ENCODE results near the gene EFNA2. TPM values are rescaled to one million over a fixed set of nuclear protein-coding genes. Genes with fewer than 3 reads are reported as not detected.

The EFNA2 gene
- polyA plus RNA-seq, 2 of the 4 experiments (the other 2 are of a cell fraction), result 0.16 to 1.3 TPM

- TF ChIP-seq RFX5 (IDR thresholded peaks at IDR 0.05) (no peak), PHF8 (IDR thresholded peaks at IDR 0.05; ENCODE audit: borderline replicate concordance, low read depth) (no peak), PBX3 (IDR thresholded peaks at IDR 0.05) (no peak)
These were observed 45.6 kb upstream of the EFNA2 start (continued) for GRCh38 chr19:1239796-1240737.

GRCh38 chr19:1240925-1241324 is 44.7 kb upstream of the EFNA2 start:
- no peak for ATAC-seq
- ChIA-PET POLR2A (interaction anchor here (0.8 to 1.8 kb wide), 2 partner anchors 28 to 257 kb away, joined by 7 read pairs; partner anchors contain the start of genes CIRBP and WDR18), CTCF (interaction anchor here (0.6 to 7.5 kb wide), 16 partner anchors 11 to 582 kb away, joined by 3 to 500 read pairs (median 4); partner anchors contain the start of gene CIRBP)
- Histone ChIP-seq H3K4me2 (peak overlapping the region; percentile 98), H3K9me3 (no peaks in the 10 kb centered on the region), H3K4me1 (peaks cover 49% of the 10 kb centered on the region), H3K4me3 (peak overlapping the region; percentile 77; the same call in 1 of the 3 replicates), H3K27ac (peak overlapping the region; percentile 89 to 100; a peak in 5 of 6 replicates)
- WGBS (ENCODE audit: missing lambda C conversion rate), result 84% methylated on average over 14 of the region's 15 CpGs
- DNase-seq (ENCODE audit: low read depth in 1 of 2, low spot score in 1 of 2), result no peak
- no peak for TF ChIP-seq CTCF (IDR thresholded peaks at IDR 0.05)
- TF ChIP-seq NR3C1 (IDR thresholded peaks at IDR 0.05), result no peak
- no peak for TF ChIP-seq HES2 (IDR thresholded peaks at IDR 0.05)
- 0 out of 2 replicates have a peak, but pooled peaks have one; percentile 2 for TF ChIP-seq E2F6 (IDR thresholded peaks at IDR 0.05; ENCODE audit: borderline replicate concordance, low read depth)
- TF ChIP-seq NFE2L2 (conservative IDR thresholded peaks at IDR 0.05; ENCODE audit: low read length), result no peak
- TF ChIP-seq KDM5A (IDR thresholded peaks at IDR 0.05), result no peak
- FAIRE-seq, result no peak

- POLR2A ChIA-PET, result interaction anchor here (1.8 kb wide), 1 partner anchor 28 kb away, joined by 7 read pairs; the partner anchor contains the start of gene CIRBP
- no peak for TF ChIP-seq FOSL2 (IDR thresholded peaks at IDR 0.05)
- no peak for TF ChIP-seq FOSL2 (CRISPR knock-in tag; IDR thresholded peaks at IDR 0.05)
- TF ChIP-seq REST (IDR thresholded peaks at IDR 0.05), result no peak
- TF ChIP-seq HOXA7 (CRISPR knock-in tag; IDR thresholded peaks at IDR 0.05), result no peak
- TF ChIP-seq EHMT2 (IDR thresholded peaks at IDR 0.05; ENCODE audit: low read depth), result no peak
- TF ChIP-seq HDAC2 (IDR thresholded peaks at IDR 0.05), result no peak
- TF ChIP-seq PHF8 (IDR thresholded peaks at IDR 0.05; ENCODE audit: borderline replicate concordance, low read depth), result no peak
- no peak for TF ChIP-seq CHD2 (IDR thresholded peaks at IDR 0.05; ENCODE audit: low read length, partially characterized antibody)
- 0 out of 2 replicates have a peak, but pooled peaks have one; percentile 36 for TF ChIP-seq BHLHE40 (IDR thresholded peaks at IDR 0.05; ENCODE audit: low read depth, low read length)
- TF ChIP-seq ZFP36 (IDR thresholded peaks at IDR 0.05; ENCODE audit: borderline replicate concordance, partially characterized antibody), result no peak
- no peak for TF ChIP-seq ELK1 (IDR thresholded peaks at IDR 0.05; ENCODE audit: low read depth, low read length)
- TF ChIP-seq SREBF2 (IDR thresholded peaks at IDR 0.05), result no peak
- no peak for TF ChIP-seq MAFK (IDR thresholded peaks at IDR 0.05; ENCODE audit: partially characterized antibody)
- TF ChIP-seq EP300 (IDR thresholded peaks at IDR 0.05), result no peak
- TF ChIP-seq CEBPB (IDR thresholded peaks at IDR 0.05), result no peak
- TF ChIP-seq NFE2L2 (conservative IDR thresholded peaks at IDR 0.05; ENCODE audit: low read length), result no peak
- no peak for TF ChIP-seq EHF (CRISPR knock-in tag; IDR thresholded peaks at IDR 0.05)
These were observed 44.1 kb upstream of the EFNA2 start, which contains the start of gene ATP5F1D for GRCh38 chr19:1241417-1242095. Gene ATP5F1D (plus strand): TSS chr19:1241751. CDS start chr19:1241851, 100 bp downstream.

More at GRCh38 chr19:1241417-1242095, 44.1 kb upstream of the EFNA2 start, which contains the start of gene ATP5F1D:
- H3K4me3 ChIP-seq, result peak within 1 kb of the TSS; percentile 77
- CTCF ChIA-PET, result interaction anchor here (0.6 to 7.5 kb wide), 13 partner anchors 11 to 582 kb away, joined by 3 to 500 read pairs (median 4); partner anchors contain the start of gene CIRBP
- peak; percentile 51 to 66 for ATAC-seq
- H3K4me2 ChIP-seq, result peak within 1 kb of the TSS; percentile 98
- H3K4me1 ChIP-seq, result peaks cover 49% of the 10 kb centered on the region
- H3K27ac ChIP-seq, result peak within 1 kb of the TSS; percentile 89 to 100
- DNase-seq (ENCODE audit: low read depth in 1 of 2, low spot score in 1 of 2), result peak; percentile 83 to 94
- H3K9me3 ChIP-seq, result no peaks in the 10 kb centered on the region
- no peak for FAIRE-seq
- WGBS (ENCODE audit: missing lambda C conversion rate), result 2% methylated on average over 10 of the region's 79 CpGs

Data from A549 (cell line).